IMR-90 (cell line): ENCODE measurements around the gene PLA2G10. TPM values are rescaled to one million over a fixed set of nuclear protein-coding genes. Genes with fewer than 3 reads are reported as not detected.

Source experiments
- ATAC-seq: fragments of 200-7000 bp; cut with Tn5 transposase; 2 replicates; pipeline ENCODE4 v1.9.1; 2020; ENCODE audit warnings: low read depth, mild to moderate bottlenecking, moderate library complexity
- BruUV-seq: library from RNA; stranded (reverse); fragments of 400-500 nt; replicated peaks from 2 replicates; lab custom pipeline; 2021; lab: Mats Ljungman, UMichigan
- CTCF ChIA-PET: fragments of 300-600 bp; formaldehyde crosslinking; extraction: SDS; loops from one replicate; lab custom pipeline; 2021; ENCODE audit warnings: antibody characterized with exemption; lab: Yijun Ruan, JAX
- POLR2A ChIA-PET: fragments of 300-600 bp; sonication (Branson Sonifier 250); formaldehyde crosslinking; loops from one replicate; lab custom pipeline; 2022; ENCODE audit warnings: antibody characterized with exemption; ENCODE audit not compliant: unreplicated experiment; lab: Charles Lee
- DNase-seq: peaks from one replicate; pipeline ENCODE4 v3.0.0; 2013
- H2AFZ ChIP-seq: replicated peaks from 2 replicates; pipeline ENCODE3; 2013; ENCODE audit warnings: low read length, mild to moderate bottlenecking; ENCODE audit not compliant: poor library complexity
- H2AK5ac ChIP-seq: 2 replicates; pipeline ENCODE4 v1.6.1; 2013; ENCODE audit warnings: low read depth, low read length, inconsistent platforms
- H2AK9ac ChIP-seq: replicated peaks from 2 replicates; pipeline ENCODE3; 2013; ENCODE audit warnings: mild to moderate bottlenecking, low read depth, low read length, moderate library complexity; ENCODE audit not compliant: poor library complexity
- H2BK120ac ChIP-seq: 2 replicates; pipeline ENCODE4 v1.6.1; 2013; ENCODE audit warnings: low read depth, low read length, inconsistent platforms
- H2BK15ac ChIP-seq: 3 replicates; pipeline ENCODE4 v1.6.1; 2013; ENCODE audit warnings: low read depth, low read length, inconsistent platforms
- H2BK20ac ChIP-seq: 2 replicates; pipeline ENCODE4 v1.6.1; 2013; ENCODE audit warnings: low read depth, mild to moderate bottlenecking, inconsistent platforms, low read length, moderate library complexity
- H2BK5ac ChIP-seq: 2 replicates; pipeline ENCODE4 v1.6.1; 2013; ENCODE audit warnings: mild to moderate bottlenecking, low read depth, low read length, inconsistent platforms; ENCODE audit not compliant: poor library complexity, severe bottlenecking
- H3K14ac ChIP-seq: replicated peaks from 2 replicates; pipeline ENCODE4 v1.6.1; 2013; ENCODE audit warnings: low read depth, low read length, inconsistent platforms
- H3K18ac ChIP-seq: 2 replicates; pipeline ENCODE4 v1.6.1; 2013; ENCODE audit warnings: low read depth, low read length, control low read depth
- H3K23ac ChIP-seq: 2 replicates; pipeline ENCODE4 v1.6.1; 2013; ENCODE audit warnings: low read depth, low read length, inconsistent platforms
- H3K27ac ChIP-seq: 2 replicates; pipeline ENCODE4 v1.5.1; 2013; ENCODE audit warnings: mild to moderate bottlenecking, control low read depth, low read length; ENCODE audit not compliant: insufficient read depth
- H3K27me3 ChIP-seq: 2 replicates; pipeline ENCODE4 v1.6.1; 2013; ENCODE audit warnings: low read length; ENCODE audit not compliant: control insufficient read depth, insufficient read depth
- H3K36me3 ChIP-seq: 2 replicates; pipeline ENCODE4 v1.6.1; 2013; ENCODE audit warnings: low read length, mixed read lengths; ENCODE audit not compliant: control insufficient read depth, insufficient read depth
- H3K4ac ChIP-seq: 2 replicates; pipeline ENCODE4 v1.6.1; 2013; ENCODE audit warnings: low read depth, low read length, inconsistent platforms
- H3K4me1 ChIP-seq: 2 replicates; pipeline ENCODE4 v1.6.1; 2013; ENCODE audit warnings: low read length, mixed read lengths; ENCODE audit not compliant: control insufficient read depth, insufficient read depth
- H3K4me2 ChIP-seq: 2 replicates; pipeline ENCODE4 v1.6.1; 2013; ENCODE audit warnings: low read depth, mild to moderate bottlenecking, control low read depth, low read length, moderate library complexity
- H3K4me3 ChIP-seq: 2 replicates; pipeline ENCODE4 v1.5.1; 2013; ENCODE audit warnings: low read depth, mild to moderate bottlenecking, control low read depth, low read length, moderate library complexity; ENCODE audit not compliant: insufficient read depth
- H3K56ac ChIP-seq: 2 replicates; pipeline ENCODE4 v1.6.1; 2013; ENCODE audit warnings: low read length, inconsistent platforms; ENCODE audit not compliant: insufficient read depth; ENCODE audit errors: extremely low read depth
- H3K79me1 ChIP-seq, 2 experiments: 2 replicates each; pipeline ENCODE4 v1.6.1; 2013; ENCODE audit warnings: low read length in 2 of 2, inconsistent platforms in 1 of 2, low read depth in 1 of 2
- H3K9ac ChIP-seq: 2 replicates; pipeline ENCODE4 v1.6.1; 2013; ENCODE audit warnings: low read depth, low read length, control low read depth
- H3K9me1 ChIP-seq: 2 replicates; pipeline ENCODE4 v1.6.1; 2013; ENCODE audit warnings: low read length, inconsistent platforms; ENCODE audit not compliant: insufficient read depth
- H3K9me3 ChIP-seq: 2 replicates; pipeline ENCODE4 v1.6.1; 2013; ENCODE audit warnings: low read length; ENCODE audit not compliant: control insufficient read depth, insufficient read depth
- H4K20me1 ChIP-seq: 2 replicates; pipeline ENCODE4 v1.6.1; 2013; ENCODE audit warnings: low read length, inconsistent platforms; ENCODE audit not compliant: insufficient read depth
- H4K5ac ChIP-seq: 2 replicates; pipeline ENCODE4 v1.6.1; 2013; ENCODE audit warnings: mild to moderate bottlenecking, low read depth, low read length, control low read depth
- H4K8ac ChIP-seq, 2 experiments: 2 replicates each; pipeline ENCODE4 v1.6.1; 2013; ENCODE audit warnings: low read depth in 2 of 2, low read length in 2 of 2, control low read depth in 1 of 2, inconsistent platforms in 1 of 2
- H4K91ac ChIP-seq: 2 replicates; pipeline ENCODE4 v1.6.1; 2013; ENCODE audit warnings: low read depth, low read length, inconsistent platforms; ENCODE audit not compliant: insufficient read depth
- MAFK ChIP-seq: IDR thresholded peaks from 2 replicates; pipeline ENCODE4 v1.6.1; 2012; ENCODE audit warnings: low read depth, low read length, improper control_type of control experiment
- RCOR1 ChIP-seq: IDR thresholded peaks from 2 replicates; pipeline ENCODE4 v1.6.1; 2012; ENCODE audit warnings: mild to moderate bottlenecking, low read length, improper control_type of control experiment; ENCODE audit not compliant: insufficient replicate concordance
- WGBS, 2 experiments: methylation state at CpG; one replicate each; pipeline versions ENCODE4 v1.1.5 to v1.1.7; 2013; ENCODE audit warnings: missing lambda C conversion rate in 2 of 2; ENCODE audit not compliant: insufficient read length in 1 of 2; ENCODE audit errors: extremely low coverage in 2 of 2; 5-methylcytosine and 5-hydroxymethylcytosine counted together
- dilution Hi-C: fragments of 300-500 bp; cut with HindIII; formaldehyde crosslinking; loops from one replicate; pipeline ENCODE4 v1.14.3; 2018; ENCODE audit warnings: low sequenced_read_pairs; ENCODE audit not compliant: unreplicated experiment
- in situ Hi-C: fragments of 300-500 bp; cut with MboI; formaldehyde crosslinking; loops from 3 replicates; pipeline ENCODE4 v1.14.3; 2019; ENCODE audit warnings: low sequenced_read_pairs, inconsistent platforms, mixed read lengths
- intact Hi-C: fragments of 100-400 bp; cut with micrococcal nuclease; formaldehyde crosslinking; loops from 2 replicates; pipeline ENCODE4 v1.10.0; 2022
- microRNA-seq, 2 experiments: library from miRNA; stranded (forward) in 1 of 2; unstranded in 1 of 2; fragments of 10-50 nt in 1 of 2; fragments of <30 nt in 1 of 2; gene quantifications in 1 of 2; microRNA quantifications in 1 of 2; one replicate each; pipeline versions ENCODE3 to v1.1.0; 2013 to 2020; ENCODE audit not compliant: insufficient read depth in 1 of 2, insufficient read length in 1 of 2, unreplicated experiment in 1 of 2
- polyA plus RNA-seq, 3 experiments: library from polyadenylated mRNA; depleted of rRNA; stranded (reverse); fragments of >200 nt; gene quantifications; 2 replicates each; pipeline ENCODE4 v1.2.3, GENCODE V29; 2012; ENCODE audit warnings: low replicate concordance in 1 of 3
- small RNA-seq, 5 experiments: library from RNA; depleted of rRNA; stranded (forward); fragments of <200 nt; gene quantifications; one replicate each; pipeline ENCODE3, GENCODE V24; 2012
- total RNA-seq: library from RNA; depleted of rRNA; stranded (reverse); fragments of >200 nt; gene quantifications from 2 replicates; pipeline ENCODE4 v1.2.3, GENCODE V29; 2012; rRNA removed

The PLA2G10 gene
- total and polyA plus RNA-seq, 2 of the 4 experiments (the other 2 are of a cell fraction), result not detected

- Histone ChIP-seq H3K27me3 (no peaks in the 10 kb centered on the region), H2AK5ac (no peak overlapping the region), H3K23ac (no peak overlapping the region), H2BK20ac (no peak overlapping the region), H3K4ac (no peak overlapping the region), H3K4me2 (no peak overlapping the region), H3K9me1 (no peaks in the 10 kb centered on the region; the same call in 1 of the 2 replicates), H3K79me1 (peaks cover 13 to 22% of the 10 kb centered on the region in 2 experiments), H4K8ac (no peak overlapping the region), H2AK9ac (no peak overlapping the region), H3K4me3 (no peak overlapping the region), H2BK5ac (no peak overlapping the region), H2AFZ (no peak overlapping the region), H4K91ac (no peak overlapping the region), H3K14ac (no peak overlapping the region), H3K18ac (no peak overlapping the region), H3K27ac (no peak overlapping the region), H3K9me3 (no peaks in the 10 kb centered on the region), H4K20me1 (no peaks in the 10 kb centered on the region), H3K36me3 (peaks cover 21% of the 10 kb centered on the region), H2BK120ac (no peak overlapping the region), H3K9ac (no peak overlapping the region), H3K56ac (no peak overlapping the region), H2BK15ac (no peak overlapping the region), H4K5ac (no peak overlapping the region), H3K4me1 (peaks cover 4% of the 10 kb centered on the region)
- 92% methylated on average over 2 of the region's 4 CpGs; no CpG with 5 or more reads in 1 of the 2 experiments for WGBS, 2 experiments
- intact Hi-C loops (no loop called here), dilution Hi-C loops (no loop called here), in situ Hi-C loops (loop anchor here (25.0 kb wide), 1 partner anchor 335 kb away; no protein-coding TSS in a partner anchor)
- POLR2A ChIA-PET, result interaction anchor here (0.7 kb wide), 1 partner anchor 882 kb away, joined by 3 read pairs; no protein-coding TSS in a partner anchor
- ATAC-seq (no peak), DNase-seq (no peak)
- no TSS peak for BruUV-seq
- CTCF ChIA-PET, result no interaction called here
- TF ChIP-seq MAFK (no peak), RCOR1 (no peak)
Observed at GRCh38 chr16:14627078-14627477, 67.0 kb downstream of the PLA2G10 start.

Small RNAs within 50 kb of the gene (microRNA-seq; reads per million reads assigned to microRNA genes)
- gene RNU7-125P (ENCODE audit: insufficient read depth, insufficient read length), result not detected

Small RNAs within 50 kb of the gene (small RNA-seq; reads per million reads assigned to genes)
- 0 reads per million in 5 experiments for gene RNU7-125P

Other genes starting within 250 kb of the PLA2G10 start
- gene PARN, start 64.0 kb downstream of the PLA2G10 start, total RNA-seq, result 25.1 and 31.1 TPM in 2 replicates
- gene PARN, start 64.0 kb downstream of the PLA2G10 start, polyA plus RNA-seq (2012; rRNA removed), result 18.9 and 24.6 TPM in 2 replicates
- 51.7 and 56.5 TPM in 2 replicates for gene BFAR, start 61.4 kb downstream of the PLA2G10 start, total RNA-seq
- gene BFAR, start 61.4 kb downstream of the PLA2G10 start, polyA plus RNA-seq (2012; rRNA removed), result 39.4 and 46.6 TPM in 2 replicates
- gene NPIPA3, start 9.1 kb upstream of the PLA2G10 start, total RNA-seq, result not detected in 2 replicates
- not detected in 2 replicates for gene NPIPA3, start 9.1 kb upstream of the PLA2G10 start, polyA plus RNA-seq (2012; rRNA removed)
- not detected in 2 replicates for gene NPIPA2, start 48.2 kb upstream of the PLA2G10 start, total RNA-seq
- 0.23 and 0.27 TPM in 2 replicates for gene NPIPA2, start 48.2 kb upstream of the PLA2G10 start, polyA plus RNA-seq (2012; rRNA removed)
- gene NOMO1, start 139.4 kb upstream of the PLA2G10 start, total RNA-seq, result 74.4 and 118 TPM in 2 replicates
- 95.1 and 99.2 TPM in 2 replicates for gene NOMO1, start 139.4 kb upstream of the PLA2G10 start, polyA plus RNA-seq (2012; rRNA removed)
- gene NPIPA1, start 243.1 kb upstream of the PLA2G10 start, total RNA-seq, result 8.1 and 10.3 TPM in 2 replicates
- gene NPIPA1, start 243.1 kb upstream of the PLA2G10 start, polyA plus RNA-seq (2012; rRNA removed), result 74.5 and 85.8 TPM in 2 replicates